HepG2 (cell line): ENCODE results near the gene TANGO2. TPM values are rescaled to one million over a fixed set of nuclear protein-coding genes. Genes with fewer than 3 reads are reported as not detected.

Source experiments
- NFYC ChIP-seq: IDR thresholded peaks from 2 replicates; pipeline ENCODE4 v1.6.1; 2016; ENCODE audit warnings: missing genetic modification reagents, missing compliant biosample characterization
- SAP130 ChIP-seq: IDR thresholded peaks from 2 replicates; pipeline ENCODE4 v1.6.1; 2016; ENCODE audit warnings: low read depth
- polyA plus RNA-seq, 8 experiments: library from polyadenylated mRNA; depleted of rRNA in 3 of 8; stranded (reverse) in 7 of 8; unstranded in 1 of 8; fragments of >200 nt; fragmentation: Illumina TruSeq in 4 of 8; extraction: Trizol in 4 of 8; gene quantifications; 2 replicates each; pipeline versions ENCODE4 v1.2.1 to v1.2.3, GENCODE V29; 2011 to 2016; ENCODE audit warnings: low read depth in 4 of 8, missing spikeins in 1 of 8, mixed read lengths in 1 of 8; ENCODE audit not compliant: insufficient read depth in 1 of 8
- total RNA-seq, 5 experiments: library from RNA; depleted of rRNA; stranded (reverse); fragments of >200 nt; fragmentation: Illumina TruSeq; extraction: Trizol; gene quantifications; 2 replicates each; pipeline ENCODE4 v1.2.3, GENCODE V29; 2016; ENCODE audit warnings: low read depth in 1 of 5
- TF ChIP-seq, protein P1 (sequence below): sonication (generic); formaldehyde crosslinking; IDR thresholded peaks from 2 replicates; pipeline ENCODE4 v1.5.0; 2020; ENCODE audit warnings: mild to moderate bottlenecking, missing genetic modification reagents, borderline replicate concordance
- TF ChIP-seq, protein P2 (sequence below): fragments of 450-650 bp; IDR thresholded peaks from 2 replicates; pipeline ENCODE4 v1.6.1; 2016

The TANGO2 gene
- total and polyA plus RNA-seq, 2 of the 13 experiments (the other 11 are each of a cell fraction or from before 2014, with no cell fraction given), result 12.9 to 14.8 TPM

DNA sequence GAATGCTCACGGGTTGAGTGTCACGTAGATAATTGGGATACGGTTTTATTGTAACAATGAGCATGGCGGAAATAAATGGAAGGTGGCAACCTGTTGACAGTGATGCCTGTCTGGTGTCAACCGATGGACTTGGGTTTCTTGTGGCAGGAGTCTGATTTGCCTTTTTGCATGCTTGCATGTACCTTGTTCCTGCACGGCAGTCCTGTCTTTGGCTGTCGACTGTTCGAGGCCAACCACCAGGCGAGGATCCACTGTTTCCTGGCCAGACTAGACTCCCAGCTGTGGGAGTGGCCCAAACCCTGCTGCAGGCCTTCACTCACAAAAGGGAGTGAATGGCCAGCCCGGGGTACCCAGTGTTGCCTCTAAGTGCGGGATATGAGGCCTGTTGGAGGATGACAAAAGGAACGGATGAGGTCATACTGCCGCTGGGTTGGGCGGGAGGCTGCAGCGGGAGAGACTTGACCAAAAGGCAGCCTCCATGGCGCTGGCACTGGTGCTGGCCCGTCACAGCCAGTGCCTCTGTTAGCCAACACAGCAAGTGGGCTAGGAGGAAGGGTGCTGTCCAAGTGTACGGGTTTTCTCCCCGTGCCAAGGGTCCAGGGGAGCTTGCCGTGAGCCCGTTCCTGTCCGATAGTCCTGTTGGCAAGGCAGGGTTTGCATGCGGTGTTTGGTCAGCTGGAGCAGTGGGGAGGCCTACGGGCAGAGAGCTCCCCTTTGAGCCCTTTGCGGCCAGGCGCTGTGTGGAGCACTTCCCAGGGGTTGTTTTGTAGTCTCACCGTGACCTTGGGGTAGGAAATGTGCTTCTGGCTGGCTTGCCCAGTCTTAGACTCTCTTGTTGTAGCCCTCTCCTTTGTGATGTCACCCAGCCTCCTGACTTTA, 60.1 kb downstream of the TANGO2 start (continued):
- TF ChIP-seq, protein P1, sequence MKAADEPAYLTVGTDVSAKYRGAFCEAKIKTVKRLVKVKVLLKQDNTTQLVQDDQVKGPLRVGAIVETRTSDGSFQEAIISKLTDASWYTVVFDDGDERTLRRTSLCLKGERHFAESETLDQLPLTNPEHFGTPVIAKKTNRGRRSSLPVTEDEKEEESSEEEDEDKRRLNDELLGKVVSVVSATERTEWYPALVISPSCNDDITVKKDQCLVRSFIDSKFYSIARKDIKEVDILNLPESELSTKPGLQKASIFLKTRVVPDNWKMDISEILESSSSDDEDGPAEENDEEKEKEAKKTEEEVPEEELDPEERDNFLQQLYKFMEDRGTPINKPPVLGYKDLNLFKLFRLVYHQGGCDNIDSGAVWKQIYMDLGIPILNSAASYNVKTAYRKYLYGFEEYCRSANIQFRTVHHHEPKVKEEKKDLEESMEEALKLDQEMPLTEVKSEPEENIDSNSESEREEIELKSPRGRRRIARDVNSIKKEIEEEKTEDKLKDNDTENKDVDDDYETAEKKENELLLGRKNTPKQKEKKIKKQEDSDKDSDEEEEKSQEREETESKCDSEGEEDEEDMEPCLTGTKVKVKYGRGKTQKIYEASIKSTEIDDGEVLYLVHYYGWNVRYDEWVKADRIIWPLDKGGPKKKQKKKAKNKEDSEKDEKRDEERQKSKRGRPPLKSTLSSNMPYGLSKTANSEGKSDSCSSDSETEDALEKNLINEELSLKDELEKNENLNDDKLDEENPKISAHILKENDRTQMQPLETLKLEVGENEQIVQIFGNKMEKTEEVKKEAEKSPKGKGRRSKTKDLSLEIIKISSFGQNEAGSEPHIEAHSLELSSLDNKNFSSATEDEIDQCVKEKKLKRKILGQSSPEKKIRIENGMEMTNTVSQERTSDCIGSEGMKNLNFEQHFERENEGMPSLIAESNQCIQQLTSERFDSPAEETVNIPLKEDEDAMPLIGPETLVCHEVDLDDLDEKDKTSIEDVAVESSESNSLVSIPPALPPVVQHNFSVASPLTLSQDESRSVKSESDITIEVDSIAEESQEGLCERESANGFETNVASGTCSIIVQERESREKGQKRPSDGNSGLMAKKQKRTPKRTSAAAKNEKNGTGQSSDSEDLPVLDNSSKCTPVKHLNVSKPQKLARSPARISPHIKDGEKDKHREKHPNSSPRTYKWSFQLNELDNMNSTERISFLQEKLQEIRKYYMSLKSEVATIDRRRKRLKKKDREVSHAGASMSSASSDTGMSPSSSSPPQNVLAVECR (CRISPR knock-in tag), result peak; percentile 74
- TF ChIP-seq SAP130 (CRISPR knock-in tag), result peak; percentile 17; the same call in 1 of the 2 replicates
- TF ChIP-seq, protein P2, sequence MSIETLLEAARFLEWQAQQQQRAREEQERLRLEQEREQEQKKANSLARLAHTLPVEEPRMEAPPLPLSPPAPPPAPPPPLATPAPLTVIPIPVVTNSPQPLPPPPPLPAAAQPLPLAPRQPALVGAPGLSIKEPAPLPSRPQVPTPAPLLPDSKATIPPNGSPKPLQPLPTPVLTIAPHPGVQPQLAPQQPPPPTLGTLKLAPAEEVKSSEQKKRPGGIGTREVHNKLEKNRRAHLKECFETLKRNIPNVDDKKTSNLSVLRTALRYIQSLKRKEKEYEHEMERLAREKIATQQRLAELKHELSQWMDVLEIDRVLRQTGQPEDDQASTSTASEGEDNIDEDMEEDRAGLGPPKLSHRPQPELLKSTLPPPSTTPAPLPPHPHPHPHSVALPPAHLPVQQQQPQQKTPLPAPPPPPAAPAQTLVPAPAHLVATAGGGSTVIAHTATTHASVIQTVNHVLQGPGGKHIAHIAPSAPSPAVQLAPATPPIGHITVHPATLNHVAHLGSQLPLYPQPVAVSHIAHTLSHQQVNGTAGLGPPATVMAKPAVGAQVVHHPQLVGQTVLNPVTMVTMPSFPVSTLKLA, result no peak
- TF ChIP-seq NFYC (CRISPR knock-in tag), result no peak
